HCT116 (cell line): ENCODE data around the gene ATP6AP1. TPM values are rescaled to one million over a fixed set of nuclear protein-coding genes. Genes with fewer than 3 reads are reported as not detected.

Experiments used
- ATAC-seq: fragments of 200-7000 bp; cut with Tn5 transposase; 2 replicates; pipeline ENCODE4 v1.9.1; 2020; ENCODE audit warnings: mild to moderate bottlenecking, moderate library complexity
- BruUV-seq: library from RNA; stranded (reverse); fragments of 400-500 nt; replicated peaks from 2 replicates; lab custom pipeline; 2021; lab: Mats Ljungman, UMichigan
- CTCF ChIA-PET: fragments of 300-600 bp; sonication (Branson Sonifier 250); formaldehyde crosslinking; loops from one replicate; lab custom pipeline; 2021; ENCODE audit warnings: antibody characterized with exemption; lab: Charles Lee
- POLR2A ChIA-PET: fragments of 300-600, 350-600 bp; sonication (Branson Sonifier 250); formaldehyde crosslinking; loops from one replicate; lab custom pipeline; 2021; ENCODE audit warnings: antibody characterized with exemption; lab: Charles Lee
- RAD21 ChIA-PET, 2 experiments: fragments of 300-600 bp; sonication (Branson Sonifier 250); formaldehyde crosslinking; loops; one replicate each; lab custom pipeline; 2023; ENCODE audit warnings: low total read pairs in 2 of 2; ENCODE audit not compliant: uncharacterized antibody in 2 of 2, unreplicated experiment in 2 of 2, low non-redundant PET in 1 of 2; lab: Charles Lee
- DNase-seq: peaks from one replicate; pipeline ENCODE4 v3.0.0-alpha.2; 2010; ENCODE audit warnings: low read depth, low spot score
- H2AFZ ChIP-seq: fragments of 200-600 bp; shearing (Covaris generic), sonication (generic); 2 replicates; pipeline ENCODE4 v1.6.1; 2017; ENCODE audit warnings: low read depth, mixed run types, mixed read lengths, antibody characterized with exemption, low read length; ENCODE audit not compliant: poor library complexity, severe bottlenecking
- H3K27ac ChIP-seq: 2 replicates; pipeline ENCODE4 v1.5.1; 2012; ENCODE audit warnings: low read depth, low read length
- H3K27me3 ChIP-seq: fragments of 200-600 bp; sonication (generic); 2 replicates; pipeline ENCODE4 v1.6.1; 2016; ENCODE audit warnings: mixed run types, low read length, mixed read lengths; ENCODE audit not compliant: insufficient read depth
- H3K36me3 ChIP-seq, 2 experiments: fragments of 200-500 bp in 1 of 2; fragments of 200-600 bp in 1 of 2; sonication (Bioruptor generic) in 1 of 2; sonication (generic) in 1 of 2; 2 replicates each; pipeline versions ENCODE4 v1.5.1 to v1.6.1; 2014 to 2016; ENCODE audit warnings: low read length in 2 of 2, inconsistent platforms in 1 of 2, mixed read lengths in 1 of 2, mixed run types in 1 of 2; ENCODE audit not compliant: insufficient read depth in 2 of 2, control insufficient read depth in 1 of 2
- H3K4me1 ChIP-seq, 2 experiments: fragments of 200-600 bp in 1 of 2; sonication (generic) in 1 of 2; 2 replicates each; pipeline versions ENCODE4 v1.5.1 to v1.6.1; 2012 to 2017; ENCODE audit warnings: low read length in 2 of 2, inconsistent platforms in 1 of 2, mild to moderate bottlenecking in 1 of 2, mixed read lengths in 1 of 2, mixed run types in 1 of 2, moderate library complexity in 1 of 2; ENCODE audit not compliant: insufficient read depth in 2 of 2, control insufficient read depth in 1 of 2
- H3K4me2 ChIP-seq: fragments of 200-600 bp; sonication (generic); 2 replicates; pipeline ENCODE4 v1.6.1; 2017; ENCODE audit warnings: mixed run types, low read length, mixed read lengths
- H3K4me3 ChIP-seq, 2 experiments: fragments of 200-600 bp in 1 of 2; sonication (generic) in 1 of 2; replicated peaks in 1 of 2; 2 replicates each; pipeline ENCODE4 v1.5.1; 2011 to 2016; ENCODE audit warnings: low read length in 2 of 2, control low read depth in 1 of 2, low read depth in 1 of 2, mild to moderate bottlenecking in 1 of 2, mixed read lengths in 1 of 2, mixed run types in 1 of 2
- H3K79me2 ChIP-seq: fragments of 200-600 bp; sonication (generic); 2 replicates; pipeline ENCODE4 v1.6.1; 2017; ENCODE audit warnings: mild to moderate bottlenecking, mixed run types, low read length, moderate library complexity, mixed read lengths; ENCODE audit not compliant: insufficient read depth
- H3K9ac ChIP-seq: fragments of 200-600 bp; sonication (generic); 2 replicates; pipeline ENCODE4 v1.6.1; 2016; ENCODE audit warnings: low read length, mixed read lengths
- H3K9me2 ChIP-seq: fragments of 200-600 bp; sonication (generic), shearing (Covaris generic); 2 replicates; pipeline ENCODE4 v1.6.1; 2017; ENCODE audit warnings: mixed run types, mild to moderate bottlenecking, moderate library complexity; ENCODE audit not compliant: insufficient read depth
- H3K9me3 ChIP-seq, 2 experiments: fragments of 200-500 bp in 1 of 2; fragments of 200-600 bp in 1 of 2; sonication (Bioruptor generic) in 1 of 2; sonication (generic) in 1 of 2; 2 replicates each; pipeline ENCODE4 v1.6.1; 2014 to 2017; ENCODE audit warnings: low read length in 2 of 2, mixed read lengths in 2 of 2, inconsistent platforms in 1 of 2, low read depth in 1 of 2, mild to moderate bottlenecking in 1 of 2, mixed run types in 1 of 2, moderate library complexity in 1 of 2; ENCODE audit not compliant: control insufficient read depth in 1 of 2, insufficient read depth in 1 of 2
- H4K20me1 ChIP-seq: fragments of 200-600 bp; sonication (generic), shearing (Covaris generic); 2 replicates; pipeline ENCODE4 v1.6.1; 2017; ENCODE audit warnings: mixed run types, mild to moderate bottlenecking, moderate library complexity; ENCODE audit not compliant: insufficient read depth
- FOSL1 ChIP-seq: IDR thresholded peaks from 2 replicates; pipeline ENCODE4 v1.6.1; 2012; ENCODE audit warnings: low read depth
- POLR2A ChIP-seq: IDR thresholded peaks from 2 replicates; pipeline ENCODE4 v1.7.0; 2011; ENCODE audit warnings: borderline replicate concordance; ENCODE audit not compliant: insufficient read depth, insufficient read length; ENCODE audit errors: extremely low read depth
- TCF7L2 ChIP-seq: IDR thresholded peaks from 2 replicates; pipeline ENCODE4 v1.7.0; 2011; ENCODE audit warnings: borderline replicate concordance, inconsistent platforms; ENCODE audit not compliant: insufficient read depth, insufficient read length; ENCODE audit errors: extremely low read depth
- intact Hi-C: fragments of 100-400 bp; cut with micrococcal nuclease; formaldehyde crosslinking; loops from 2 replicates; pipeline ENCODE4 v1.10.0; 2022
- total RNA-seq: library from RNA; stranded (reverse); gene quantifications from one replicate; pipeline ENCODE4 v1.2.1, GENCODE V29; 2021; ENCODE audit not compliant: unreplicated experiment
- TF ChIP-seq, protein P1 (sequence below): IDR thresholded peaks from 2 replicates; pipeline ENCODE4 v1.6.1; 2012; ENCODE audit warnings: low read depth

The ATP6AP1 gene
- total RNA-seq, 1 experiment from 2014 or later: 53.4 TPM

DNA sequence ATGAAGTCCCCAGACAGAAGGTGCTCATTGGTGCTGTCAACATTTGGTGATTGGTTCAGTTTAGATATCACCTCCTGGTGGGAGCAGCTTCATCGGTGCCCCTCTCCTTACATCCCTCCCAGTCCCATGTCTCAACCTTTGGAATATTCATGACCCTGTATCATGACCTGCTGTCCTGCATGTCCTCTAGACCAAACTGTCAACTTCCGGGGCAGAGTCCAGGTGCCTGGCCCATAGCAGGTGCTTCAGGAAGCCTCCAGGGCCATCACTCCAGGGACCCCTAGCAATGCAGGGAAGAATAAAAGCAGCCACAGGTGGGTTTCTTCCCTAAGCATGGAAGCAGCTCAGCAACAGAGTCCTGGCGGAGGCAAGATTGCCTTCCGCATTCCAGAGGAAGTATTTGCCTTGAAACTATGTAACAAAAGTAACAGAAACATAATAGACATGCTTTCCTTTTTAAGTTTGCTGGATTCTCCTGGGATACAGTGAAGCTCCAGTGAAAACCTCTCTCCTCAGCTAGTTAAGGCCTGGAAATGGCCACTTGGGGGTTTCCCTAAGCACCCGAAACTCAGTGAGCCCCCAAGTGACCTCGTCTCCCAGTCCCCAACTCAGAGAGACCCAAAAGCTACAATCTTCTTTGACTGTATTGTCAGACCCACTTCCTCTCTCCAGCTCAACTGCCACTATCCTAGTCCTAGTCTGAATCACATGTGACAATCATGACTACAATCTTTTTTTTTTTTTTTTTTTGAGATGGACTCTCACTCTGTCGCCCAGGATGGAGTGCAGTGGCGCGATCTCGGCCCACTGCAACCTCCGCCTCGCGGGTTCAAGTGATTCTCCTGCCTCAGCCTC lies 1.3 kb upstream of the ATP6AP1 start:
- H3K9ac ChIP-seq: no peak overlapping the region
- H3K4me2 ChIP-seq: no peak overlapping the region

More for the DNA sequence above, 1.3 kb upstream of the ATP6AP1 start:
- no peak for ATAC-seq
- TF ChIP-seq, protein P1, sequence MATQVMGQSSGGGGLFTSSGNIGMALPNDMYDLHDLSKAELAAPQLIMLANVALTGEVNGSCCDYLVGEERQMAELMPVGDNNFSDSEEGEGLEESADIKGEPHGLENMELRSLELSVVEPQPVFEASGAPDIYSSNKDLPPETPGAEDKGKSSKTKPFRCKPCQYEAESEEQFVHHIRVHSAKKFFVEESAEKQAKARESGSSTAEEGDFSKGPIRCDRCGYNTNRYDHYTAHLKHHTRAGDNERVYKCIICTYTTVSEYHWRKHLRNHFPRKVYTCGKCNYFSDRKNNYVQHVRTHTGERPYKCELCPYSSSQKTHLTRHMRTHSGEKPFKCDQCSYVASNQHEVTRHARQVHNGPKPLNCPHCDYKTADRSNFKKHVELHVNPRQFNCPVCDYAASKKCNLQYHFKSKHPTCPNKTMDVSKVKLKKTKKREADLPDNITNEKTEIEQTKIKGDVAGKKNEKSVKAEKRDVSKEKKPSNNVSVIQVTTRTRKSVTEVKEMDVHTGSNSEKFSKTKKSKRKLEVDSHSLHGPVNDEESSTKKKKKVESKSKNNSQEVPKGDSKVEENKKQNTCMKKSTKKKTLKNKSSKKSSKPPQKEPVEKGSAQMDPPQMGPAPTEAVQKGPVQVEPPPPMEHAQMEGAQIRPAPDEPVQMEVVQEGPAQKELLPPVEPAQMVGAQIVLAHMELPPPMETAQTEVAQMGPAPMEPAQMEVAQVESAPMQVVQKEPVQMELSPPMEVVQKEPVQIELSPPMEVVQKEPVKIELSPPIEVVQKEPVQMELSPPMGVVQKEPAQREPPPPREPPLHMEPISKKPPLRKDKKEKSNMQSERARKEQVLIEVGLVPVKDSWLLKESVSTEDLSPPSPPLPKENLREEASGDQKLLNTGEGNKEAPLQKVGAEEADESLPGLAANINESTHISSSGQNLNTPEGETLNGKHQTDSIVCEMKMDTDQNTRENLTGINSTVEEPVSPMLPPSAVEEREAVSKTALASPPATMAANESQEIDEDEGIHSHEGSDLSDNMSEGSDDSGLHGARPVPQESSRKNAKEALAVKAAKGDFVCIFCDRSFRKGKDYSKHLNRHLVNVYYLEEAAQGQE: no peak
- no peak for TF ChIP-seq POLR2A
- no peak for TF ChIP-seq TCF7L2
- no peak for TF ChIP-seq FOSL1
- H2AFZ ChIP-seq: no peak overlapping the region
- BruUV-seq: no TSS peak
- H3K4me1 ChIP-seq: peaks cover 0 to 22% of the 10 kb centered on the region in 2 experiments; a peak in 2 of 4 replicates
- H3K9me2 ChIP-seq: no peaks in the 10 kb centered on the region
- RAD21 ChIA-PET: no interaction called here
- no peak overlapping the region for H3K4me3 ChIP-seq
- peaks cover 7% of the 10 kb centered on the region; the same call in 1 of the 2 replicates for H3K79me2 ChIP-seq
- CTCF ChIA-PET: no interaction called here
- POLR2A ChIA-PET: interaction anchor here (0.7 kb wide), 1 partner anchor 78 kb away, joined by 4 read pairs; no protein-coding TSS in a partner anchor
- intact Hi-C loops: no loop called here
- no peaks in the 10 kb centered on the region for H4K20me1 ChIP-seq
- H3K27me3 ChIP-seq: no peaks in the 10 kb centered on the region
- DNase-seq: no peak
- no peaks in the 10 kb centered on the region for H3K9me3 ChIP-seq
- H3K36me3 ChIP-seq: no peaks in the 10 kb centered on the region
- no peak overlapping the region for H3K27ac ChIP-seq
